GM12878 (cell line): Measurements from ENCODE around the gene HEBP2. TPM values are rescaled to one million over a fixed set of nuclear protein-coding genes. Genes with fewer than 3 reads are reported as not detected.

ENCODE experiments used
- ATAC-seq: fragments of 200-7000 bp; cut with Tn5 transposase; 3 replicates; pipeline ENCODE4 v1.9.1; 2020; ENCODE audit warnings: mild to moderate bottlenecking, moderate library complexity
- BruUV-seq: library from RNA; stranded (reverse); fragments of 400-500 nt; replicated peaks from 2 replicates; lab custom pipeline; 2021; lab: Mats Ljungman, UMichigan
- CTCF ChIA-PET: fragments of 300-600 bp; sonication (Branson Sonifier 250); formaldehyde crosslinking; extraction: SDS; loops from one replicate; lab custom pipeline; 2021; ENCODE audit warnings: inconsistent platforms; lab: Yijun Ruan, JAX
- POLR2A ChIA-PET: fragments of 350-600 bp; formaldehyde crosslinking; extraction: SDS; loops from one replicate; lab custom pipeline; 2021; ENCODE audit warnings: inconsistent platforms; lab: Charles Lee
- RAD21 ChIA-PET: fragments of 300-600 bp; sonication (Branson Sonifier 250); formaldehyde crosslinking; loops from one replicate; lab custom pipeline; 2023; ENCODE audit warnings: antibody characterized with exemption; ENCODE audit not compliant: unreplicated experiment; lab: Charles Lee
- SMC1A ChIA-PET: fragments of 300-600 bp; sonication (Branson Sonifier 250); formaldehyde crosslinking; loops from one replicate; lab custom pipeline; 2023; ENCODE audit not compliant: unreplicated experiment, uncharacterized antibody; lab: Charles Lee
- DNase-seq: peaks from one replicate; pipeline ENCODE4 v3.0.0-alpha.2; 2011; ENCODE audit warnings: low read depth, low spot score
- FAIRE-seq: peaks from 3 replicates; lab custom pipeline; 2011; peaks lifted over from hg19 to GRCh38; lab: Jason Lieb, UNC
- H2AFZ ChIP-seq: 2 replicates; pipeline ENCODE4 v1.6.0; 2011; ENCODE audit warnings: low read depth, low read length, control low read depth; ENCODE audit not compliant: control insufficient read depth
- H3K27ac ChIP-seq: 2 replicates; pipeline ENCODE4 v1.5.1; 2011; ENCODE audit warnings: control low read depth; ENCODE audit not compliant: control insufficient read depth, insufficient read depth
- H3K27me3 ChIP-seq, 2 experiments: replicated peaks in 1 of 2; 2 replicates each; pipeline versions ENCODE4 v1.6.0 to v1.6.1; 2011; ENCODE audit warnings: low read length in 1 of 2; ENCODE audit not compliant: control insufficient read depth in 2 of 2, insufficient read depth in 2 of 2
- H3K36me3 ChIP-seq, 2 experiments: 2 replicates each; pipeline ENCODE4 v1.5.1; 2011; ENCODE audit warnings: low read length in 1 of 2; ENCODE audit not compliant: control insufficient read depth in 2 of 2, insufficient read depth in 2 of 2
- H3K4me1 ChIP-seq: 2 replicates; pipeline ENCODE4 v1.6.1; 2011; ENCODE audit warnings: mild to moderate bottlenecking, low read length, moderate library complexity, mixed read lengths; ENCODE audit not compliant: control insufficient read depth, insufficient read depth
- H3K4me2 ChIP-seq: 2 replicates; pipeline ENCODE4 v1.6.0; 2011; ENCODE audit warnings: control low read depth; ENCODE audit not compliant: control insufficient read depth, insufficient read depth
- H3K4me3 ChIP-seq: fragments of 200-600 bp; sonication (generic); 2 replicates; pipeline ENCODE4 v1.5.1; 2016
- H3K79me2 ChIP-seq: 2 replicates; pipeline ENCODE4 v1.6.0; 2011; ENCODE audit warnings: low read length; ENCODE audit not compliant: control insufficient read depth, insufficient read depth
- H3K9ac ChIP-seq: 2 replicates; pipeline ENCODE4 v1.8.0; 2011; ENCODE audit warnings: low read length, control low read depth, mixed read lengths; ENCODE audit not compliant: control insufficient read depth, insufficient read depth
- H3K9me3 ChIP-seq: replicated peaks from 3 replicates; pipeline ENCODE4 v1.5.1; 2011; ENCODE audit warnings: mild to moderate bottlenecking, low read length; ENCODE audit not compliant: control insufficient read depth, insufficient read depth
- H4K20me1 ChIP-seq: 2 replicates; pipeline ENCODE4 v1.6.0; 2011; ENCODE audit not compliant: control insufficient read depth, insufficient read depth
- ASH2L ChIP-seq: fragments of 300-600, 200-600 bp; sonication (generic); IDR thresholded peaks from 2 replicates; pipeline ENCODE4 v1.6.1; 2017; ENCODE audit warnings: low read depth, mild to moderate bottlenecking, borderline replicate concordance
- CHD1 ChIP-seq: IDR thresholded peaks from 2 replicates; pipeline ENCODE4 v1.6.1; 2012; ENCODE audit warnings: low read depth, low read length, improper control_type of control experiment
- CHD2 ChIP-seq: IDR thresholded peaks from 2 replicates; pipeline ENCODE4 v1.6.1; 2011; ENCODE audit warnings: low read depth, low read length, improper control_type of control experiment, borderline replicate concordance
- DPF2 ChIP-seq: fragments of 450-650 bp; IDR thresholded peaks from 2 replicates; pipeline ENCODE4 v1.6.1; 2017; ENCODE audit warnings: mild to moderate bottlenecking
- GABPA ChIP-seq: IDR thresholded peaks from 2 replicates; pipeline ENCODE4 v1.6.1; 2014; ENCODE audit warnings: antibody characterized with exemption, low read depth, mild to moderate bottlenecking, inconsistent platforms
- HSF1 ChIP-seq: fragments of 150-350 bp; IDR thresholded peaks from 2 replicates; pipeline ENCODE4 v1.6.1; 2014; ENCODE audit warnings: mild to moderate bottlenecking, low read depth, low read length
- KAT2A ChIP-seq: conservative IDR thresholded peaks from 2 replicates; pipeline ENCODE4 v1.6.1; 2011; ENCODE audit warnings: low read depth, low read length; ENCODE audit not compliant: control insufficient read depth
- KDM1A ChIP-seq: fragments of 200-600 bp; sonication (generic); IDR thresholded peaks from 2 replicates; pipeline ENCODE4 v1.6.1; 2016; ENCODE audit warnings: borderline replicate concordance
- NKRF ChIP-seq: fragments of 450-650 bp; conservative IDR thresholded peaks from 2 replicates; pipeline ENCODE4 v1.6.1; 2017; ENCODE audit warnings: mild to moderate bottlenecking, moderate library complexity
- RBBP5 ChIP-seq: fragments of 200-600 bp; sonication (generic); conservative IDR thresholded peaks from 2 replicates; pipeline ENCODE4 v1.6.1; 2016
- RFX5 ChIP-seq: IDR thresholded peaks from 2 replicates; pipeline ENCODE4 v1.6.1; 2011; ENCODE audit warnings: low read depth, low read length, improper control_type of control experiment
- RUNX3 ChIP-seq: IDR thresholded peaks from 2 replicates; pipeline ENCODE4 v1.6.1; 2012; ENCODE audit warnings: low read length, inconsistent platforms
- SP1 ChIP-seq: IDR thresholded peaks from one replicate; pipeline ENCODE4 v1.6.1; 2011; ENCODE audit warnings: low read depth, low read length
- TBL1XR1 ChIP-seq: IDR thresholded peaks from 2 replicates; pipeline ENCODE4 v1.6.1; 2012; ENCODE audit warnings: low read depth, low read length, improper control_type of control experiment
- USF1 ChIP-seq: IDR thresholded peaks from 2 replicates; pipeline ENCODE4 v1.6.1; 2011; ENCODE audit warnings: borderline replicate concordance, low read depth, mild to moderate bottlenecking, moderate library complexity, mixed read lengths, low read length; ENCODE audit not compliant: insufficient read depth; ENCODE audit errors: extremely low read length
- ZNF217 ChIP-seq: fragments of 450-650 bp; IDR thresholded peaks from 2 replicates; pipeline ENCODE4 v1.6.1; 2017; ENCODE audit warnings: antibody characterized with exemption, mild to moderate bottlenecking
- WGBS: methylation state at CpG from one replicate; pipeline ENCODE4 v1.1.6; 2016; ENCODE audit warnings: low lambda C conversion rate; ENCODE audit not compliant: insufficient replicate concordance, insufficient coverage; ENCODE audit errors: missing lambda C conversion rate; 5-methylcytosine and 5-hydroxymethylcytosine counted together
- in situ Hi-C: fragments of 300-500 bp; cut with MboI; formaldehyde crosslinking; loops from 9 replicates; pipeline ENCODE4 v1.14.3; 2018; ENCODE audit warnings: mixed read lengths
- intact Hi-C: fragments of 100-400 bp; cut with micrococcal nuclease; formaldehyde crosslinking; loops from one replicate; pipeline ENCODE4 v1.14.2; 2022; ENCODE audit not compliant: unreplicated experiment
- polyA plus RNA-seq, 11 experiments: library from polyadenylated mRNA; depleted of rRNA in 4 of 11; unstranded in 6 of 11; stranded (reverse) in 5 of 11; fragments of >200 nt; fragmentation: Nextera tagmentation in 4 of 11; fragmentation: Illumina TruSeq in 1 of 11; extraction: Ambion mirVana in 4 of 11; extraction: Trizol in 1 of 11; gene quantifications; 1 replicate in 1 of 11; 2 replicates in 10 of 11; pipeline versions ENCODE4 v1.2.1 to v1.2.3, GENCODE V29; 2011 to 2016; ENCODE audit warnings: inconsistent platforms in 2 of 11, missing spikeins in 2 of 11, low read depth in 1 of 11
- total RNA-seq, 4 experiments: library from RNA; depleted of rRNA in 3 of 4; stranded (reverse); fragments of >200 nt in 3 of 4; fragmentation: Illumina TruSeq in 1 of 4; extraction: Trizol in 1 of 4; gene quantifications; 2 replicates each; pipeline versions ENCODE4 v1.2.1 to v1.2.3, GENCODE V29; 2013 to 2021

Gene HEBP2
- total and polyA plus RNA-seq, 10 of the 15 experiments (the other 5 are each of a cell fraction or from before 2014, with no cell fraction given), result 3.8 to 41.8 (median 16.9) TPM

- H3K4me1 ChIP-seq, result no peaks in the 10 kb centered on the region
- RAD21 ChIA-PET, result interaction anchor here (1.6 kb wide), 1 partner anchor 16 kb away, joined by 5 read pairs; no protein-coding TSS in a partner anchor
- no peak overlapping the region for H3K4me2 ChIP-seq
- no peak for ATAC-seq
- no peak overlapping the region for H3K4me3 ChIP-seq
- H3K9ac ChIP-seq, result no peak overlapping the region
- DNase-seq, result no peak
- H4K20me1 ChIP-seq, result no peaks in the 10 kb centered on the region
- POLR2A ChIA-PET, result no interaction called here
- no peak overlapping the region for H3K27ac ChIP-seq
- SMC1A ChIA-PET, result interaction anchor here (0.7 to 2.6 kb wide), 5 partner anchors 10 to 329 kb away, joined by 3 to 11 read pairs (median 4); no protein-coding TSS in a partner anchor
- no peaks in the 10 kb centered on the region; a peak in 2 of 4 replicates for H3K36me3 ChIP-seq
- CTCF ChIA-PET, result interaction anchor here (0.9 to 3.5 kb wide), 2 partner anchors 8 to 66 kb away, joined by 4 to 26 read pairs; no protein-coding TSS in a partner anchor
- WGBS, result 79% methylated on average over 2 of the region's 2 CpGs
- H2AFZ ChIP-seq, result no peak overlapping the region
- in situ Hi-C loops (no loop called here), intact Hi-C loops (no loop called here)
- FAIRE-seq, result no peak
- no peak for TF ChIP-seq ZNF217
- TF ChIP-seq NKRF, result no peak
- TF ChIP-seq USF1, result no peak
- TF ChIP-seq ASH2L, result no peak
- no peak for TF ChIP-seq KAT2A
- no peak for TF ChIP-seq RUNX3
- TF ChIP-seq CHD2, result no peak
- no peak for TF ChIP-seq TBL1XR1
- TF ChIP-seq RFX5, result no peak
- TF ChIP-seq HSF1, result no peak
- no peak for TF ChIP-seq RBBP5
- TF ChIP-seq SP1, result no peak
- TF ChIP-seq KDM1A, result no peak
- no peak for TF ChIP-seq CHD1
- no peak for TF ChIP-seq GABPA
- no peak for TF ChIP-seq DPF2
- H3K79me2 ChIP-seq, result no peaks in the 10 kb centered on the region
- BruUV-seq, result no TSS peak
- H3K9me3 ChIP-seq, result no peaks in the 10 kb centered on the region
- H3K27me3 ChIP-seq, result no peaks in the 10 kb centered on the region
These were observed 38.6 kb downstream of the HEBP2 start for GRCh38 chr6:138442663-138443062.
